GM12878 (cell line): Measurements from ENCODE around the gene GADL1.

Experiments used
- CBFB ChIP-seq: IDR thresholded peaks from 2 replicates; pipeline ENCODE4 v1.6.1; 2016; ENCODE audit warnings: antibody characterized with exemption, low read depth
- MEF2B ChIP-seq: fragments of 450-650 bp; IDR thresholded peaks from 2 replicates; pipeline ENCODE4 v1.6.1; 2018; ENCODE audit warnings: mild to moderate bottlenecking, moderate library complexity; ENCODE audit not compliant: partially characterized antibody, poor library complexity, severe bottlenecking
- POLR2A ChIP-seq: IDR thresholded peaks from 2 replicates; pipeline ENCODE4 v1.6.1; 2011; ENCODE audit warnings: low read depth, mild to moderate bottlenecking, low read length
- POLR2AphosphoS5 ChIP-seq: IDR thresholded peaks from 2 replicates; pipeline ENCODE4 v1.6.1; 2011; ENCODE audit warnings: mild to moderate bottlenecking, low read length, inconsistent platforms
- TAF1 ChIP-seq: IDR thresholded peaks from 2 replicates; pipeline ENCODE4 v1.6.1; 2011; ENCODE audit warnings: mild to moderate bottlenecking, low read depth, low read length, borderline replicate concordance
- TF ChIP-seq, protein P1 (sequence below), 3 experiments: IDR thresholded peaks in 2 of 3; conservative IDR thresholded peaks in 1 of 3; 2 replicates each; pipeline ENCODE4 v1.5.1; 2011; ENCODE audit warnings: low read depth in 3 of 3, low read length in 3 of 3, mild to moderate bottlenecking in 3 of 3, control low read depth in 2 of 3, moderate library complexity in 2 of 3, inconsistent platforms in 1 of 3, mixed read lengths in 1 of 3; ENCODE audit not compliant: control insufficient read depth in 2 of 3, insufficient read depth in 1 of 3; ENCODE audit errors: extremely low read depth in 1 of 3
- TF ChIP-seq, protein P2 (sequence below): IDR thresholded peaks from 2 replicates; pipeline ENCODE4 v1.6.1; 2012; ENCODE audit warnings: mild to moderate bottlenecking, low read depth, low read length

DNA sequence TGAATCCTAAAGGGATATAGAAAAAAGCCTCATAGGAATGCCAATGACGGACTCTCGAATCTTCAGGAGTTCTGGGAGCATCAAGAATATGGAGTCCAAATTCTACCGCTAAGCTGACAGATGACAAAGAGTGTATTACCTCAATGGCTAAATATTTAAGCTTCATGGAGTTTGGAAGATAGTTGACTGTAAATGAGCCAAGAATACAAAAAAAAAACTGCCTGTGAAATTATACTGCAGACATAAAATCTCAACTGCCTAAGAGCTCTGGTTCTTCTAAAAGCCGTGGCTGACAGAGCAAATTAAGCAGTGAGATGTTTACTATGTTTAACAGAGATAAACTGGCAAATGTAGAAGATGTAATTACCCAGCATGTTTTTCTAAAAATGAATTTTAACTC lies 140.0 kb downstream of the GADL1 start:
- TF ChIP-seq, protein P1, sequence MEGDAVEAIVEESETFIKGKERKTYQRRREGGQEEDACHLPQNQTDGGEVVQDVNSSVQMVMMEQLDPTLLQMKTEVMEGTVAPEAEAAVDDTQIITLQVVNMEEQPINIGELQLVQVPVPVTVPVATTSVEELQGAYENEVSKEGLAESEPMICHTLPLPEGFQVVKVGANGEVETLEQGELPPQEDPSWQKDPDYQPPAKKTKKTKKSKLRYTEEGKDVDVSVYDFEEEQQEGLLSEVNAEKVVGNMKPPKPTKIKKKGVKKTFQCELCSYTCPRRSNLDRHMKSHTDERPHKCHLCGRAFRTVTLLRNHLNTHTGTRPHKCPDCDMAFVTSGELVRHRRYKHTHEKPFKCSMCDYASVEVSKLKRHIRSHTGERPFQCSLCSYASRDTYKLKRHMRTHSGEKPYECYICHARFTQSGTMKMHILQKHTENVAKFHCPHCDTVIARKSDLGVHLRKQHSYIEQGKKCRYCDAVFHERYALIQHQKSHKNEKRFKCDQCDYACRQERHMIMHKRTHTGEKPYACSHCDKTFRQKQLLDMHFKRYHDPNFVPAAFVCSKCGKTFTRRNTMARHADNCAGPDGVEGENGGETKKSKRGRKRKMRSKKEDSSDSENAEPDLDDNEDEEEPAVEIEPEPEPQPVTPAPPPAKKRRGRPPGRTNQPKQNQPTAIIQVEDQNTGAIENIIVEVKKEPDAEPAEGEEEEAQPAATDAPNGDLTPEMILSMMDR (IDR thresholded peaks at IDR 0.05 in 2 of 3, conservative IDR thresholded peaks at IDR 0.05 in 1 of 3; ENCODE audit: control insufficient read depth in 2 of 3, extremely low read depth in 1 of 3, insufficient read depth in 1 of 3, low read depth in 3 of 3, low read length in 3 of 3), result no peak
- TF ChIP-seq, protein P2, sequence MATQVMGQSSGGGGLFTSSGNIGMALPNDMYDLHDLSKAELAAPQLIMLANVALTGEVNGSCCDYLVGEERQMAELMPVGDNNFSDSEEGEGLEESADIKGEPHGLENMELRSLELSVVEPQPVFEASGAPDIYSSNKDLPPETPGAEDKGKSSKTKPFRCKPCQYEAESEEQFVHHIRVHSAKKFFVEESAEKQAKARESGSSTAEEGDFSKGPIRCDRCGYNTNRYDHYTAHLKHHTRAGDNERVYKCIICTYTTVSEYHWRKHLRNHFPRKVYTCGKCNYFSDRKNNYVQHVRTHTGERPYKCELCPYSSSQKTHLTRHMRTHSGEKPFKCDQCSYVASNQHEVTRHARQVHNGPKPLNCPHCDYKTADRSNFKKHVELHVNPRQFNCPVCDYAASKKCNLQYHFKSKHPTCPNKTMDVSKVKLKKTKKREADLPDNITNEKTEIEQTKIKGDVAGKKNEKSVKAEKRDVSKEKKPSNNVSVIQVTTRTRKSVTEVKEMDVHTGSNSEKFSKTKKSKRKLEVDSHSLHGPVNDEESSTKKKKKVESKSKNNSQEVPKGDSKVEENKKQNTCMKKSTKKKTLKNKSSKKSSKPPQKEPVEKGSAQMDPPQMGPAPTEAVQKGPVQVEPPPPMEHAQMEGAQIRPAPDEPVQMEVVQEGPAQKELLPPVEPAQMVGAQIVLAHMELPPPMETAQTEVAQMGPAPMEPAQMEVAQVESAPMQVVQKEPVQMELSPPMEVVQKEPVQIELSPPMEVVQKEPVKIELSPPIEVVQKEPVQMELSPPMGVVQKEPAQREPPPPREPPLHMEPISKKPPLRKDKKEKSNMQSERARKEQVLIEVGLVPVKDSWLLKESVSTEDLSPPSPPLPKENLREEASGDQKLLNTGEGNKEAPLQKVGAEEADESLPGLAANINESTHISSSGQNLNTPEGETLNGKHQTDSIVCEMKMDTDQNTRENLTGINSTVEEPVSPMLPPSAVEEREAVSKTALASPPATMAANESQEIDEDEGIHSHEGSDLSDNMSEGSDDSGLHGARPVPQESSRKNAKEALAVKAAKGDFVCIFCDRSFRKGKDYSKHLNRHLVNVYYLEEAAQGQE, result no peak
- TF ChIP-seq TAF1, result no peak
- no peak for TF ChIP-seq MEF2B
- no peak for TF ChIP-seq POLR2AphosphoS5
- no peak for TF ChIP-seq CBFB
- TF ChIP-seq POLR2A, result no peak
